BJ (cell line): ENCODE data around the gene CAPN8. TPM values are rescaled to one million over a fixed set of nuclear protein-coding genes. Genes with fewer than 3 reads are reported as not detected.
"Not testable (repeated sequence)": the region's sequence is repeated elsewhere in the genome, so short reads cannot be mapped to it uniquely, and the experiment has no call there.

Experiments used
- CTCF ChIA-PET: fragments of 350-600 bp; formaldehyde crosslinking; extraction: SDS; loops from one replicate; lab custom pipeline; 2021; ENCODE audit warnings: antibody characterized with exemption, inconsistent platforms; lab: Yijun Ruan, JAX
- POLR2A ChIA-PET: fragments of 300-600 bp; sonication (Branson Sonifier 250); formaldehyde crosslinking; extraction: SDS; loops from one replicate; lab custom pipeline; 2021; ENCODE audit warnings: antibody characterized with exemption; lab: Charles Lee
- DNase-seq: peaks from one replicate; pipeline ENCODE4 v3.0.0-alpha.2; 2011; ENCODE audit warnings: low read depth
- H3K27me3 ChIP-seq: 2 replicates; pipeline ENCODE4 v1.6.0; 2011; ENCODE audit warnings: low read length; ENCODE audit not compliant: control insufficient read depth, insufficient read depth
- H3K36me3 ChIP-seq: 2 replicates; pipeline ENCODE4 v1.5.1; 2011; ENCODE audit warnings: low read length; ENCODE audit not compliant: control insufficient read depth, insufficient read depth
- H3K4me3 ChIP-seq: 2 replicates; pipeline ENCODE4 v1.5.1; 2011; ENCODE audit warnings: low read depth, mild to moderate bottlenecking, control low read depth, low read length
- CTCF ChIP-seq: IDR thresholded peaks from 2 replicates; pipeline ENCODE4 v1.5.1; 2011; ENCODE audit warnings: low read depth, mild to moderate bottlenecking, control low read depth, inconsistent platforms, low read length, moderate library complexity; ENCODE audit not compliant: insufficient read depth
- polyA plus RNA-seq: library from polyadenylated mRNA; depleted of rRNA; stranded (reverse); fragments of >200 nt; gene quantifications from 2 replicates; pipeline ENCODE4 v1.2.3, GENCODE V29; 2011

Gene CAPN8
- polyA plus RNA-seq, 1 experiment, result not detected

- TF ChIP-seq CTCF, result no peak
- no peak for DNase-seq
- H3K27me3 ChIP-seq, result peaks cover 1% of the 10 kb centered on the region; the same call in 1 of the 2 replicates
- ChIA-PET CTCF (interaction anchor here (0.9 to 1.7 kb wide), 2 partner anchors 11 to 19 kb away, joined by 4 read pairs; no protein-coding TSS in a partner anchor), POLR2A (no interaction called here)
- H3K36me3 ChIP-seq, result no peaks in the 10 kb centered on the region
- H3K4me3 ChIP-seq, result no peak overlapping the region
These were observed 146.4 kb downstream of the CAPN8 start for GRCh38 chr1:223519116-223519515.

GRCh38 chr1:223518553-223518952, 146.9 kb downstream of the CAPN8 start:
- H3K27me3 ChIP-seq, DNase-seq, H3K36me3 ChIP-seq, POLR2A ChIA-PET, H3K4me3 ChIP-seq: not testable (repeated sequence)
- CTCF ChIA-PET, result interaction anchor here (0.9 kb wide), 1 partner anchor 19 kb away, joined by 4 read pairs; no protein-coding TSS in a partner anchor

GRCh38 chr1:223515926-223516325, 149.6 kb downstream of the CAPN8 start:
- POLR2A ChIA-PET, result no interaction called here
- H3K36me3 ChIP-seq, result no peaks in the 10 kb centered on the region
- no peak overlapping the region for H3K4me3 ChIP-seq
- no peak for DNase-seq
- CTCF ChIA-PET, result interaction anchor here (0.9 kb wide), 1 partner anchor 382 kb away, joined by 3 read pairs; no protein-coding TSS in a partner anchor
- H3K27me3 ChIP-seq, result peaks cover 1% of the 10 kb centered on the region; the same call in 1 of the 2 replicates
- no peak for TF ChIP-seq CTCF

GRCh38 chr1:223515421-223515820, 150.1 kb downstream of the CAPN8 start:
- CTCF ChIA-PET, result interaction anchor here (0.9 kb wide), 1 partner anchor 382 kb away, joined by 3 read pairs; no protein-coding TSS in a partner anchor
- Histone ChIP-seq H3K4me3 (no peak overlapping the region), H3K27me3 (peaks cover 1% of the 10 kb centered on the region; the same call in 1 of the 2 replicates), H3K36me3 (no peaks in the 10 kb centered on the region)
- POLR2A ChIA-PET, result no interaction called here
- TF ChIP-seq CTCF, result no peak
- DNase-seq, result no peak

GRCh38 chr1:223514644-223515043, 150.9 kb downstream of the CAPN8 start:
- Histone ChIP-seq H3K36me3 (no peaks in the 10 kb centered on the region), H3K4me3 (no peak overlapping the region), H3K27me3 (peaks cover under 1% of the 10 kb centered on the region; the same call in 1 of the 2 replicates)
- DNase-seq, result no peak
- CTCF ChIA-PET, result no interaction called here
- TF ChIP-seq CTCF, result no peak
- POLR2A ChIA-PET, result no interaction called here

- Histone ChIP-seq H3K36me3 (no peaks in the 10 kb centered on the region), H3K27me3 (no peaks in the 10 kb centered on the region; the same call in 1 of the 2 replicates), H3K4me3 (no peak overlapping the region)
- ChIA-PET POLR2A (no interaction called here), CTCF (no interaction called here)
- DNase-seq, result no peak
- no peak for TF ChIP-seq CTCF
These were observed 152.2 kb downstream of the CAPN8 start for GRCh38 chr1:223513309-223513708.
